Measurements from ENCODE around the gene RBM28. TPM values are rescaled to one million over a fixed set of nuclear protein-coding genes. Genes with fewer than 3 reads are reported as not detected.

Gene RBM28
- polyA plus RNA-seq, 2 of the 4 experiments (the other 2 are of a cell fraction) = 77.3 to 79.5 TPM

DNA sequence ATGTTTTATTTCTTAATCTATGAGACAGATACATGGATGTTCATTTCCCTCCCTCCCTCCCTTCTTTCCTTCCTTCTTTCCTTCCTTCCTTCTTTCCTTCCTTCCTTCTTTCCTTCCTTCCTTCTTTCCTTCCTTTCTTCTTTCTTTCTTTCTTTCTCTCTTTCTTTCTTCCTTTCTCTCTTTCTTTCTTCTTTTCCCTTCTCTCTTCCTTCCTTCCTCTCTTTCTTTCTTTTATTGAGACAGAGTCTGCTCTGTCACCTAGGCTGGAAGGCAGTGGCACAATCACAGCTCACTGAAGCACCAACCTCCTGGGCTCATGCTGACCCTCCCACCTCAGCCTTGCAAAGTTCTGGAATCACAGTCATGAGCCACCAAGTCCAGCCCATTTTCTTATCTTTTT lies 23.3 kb upstream of the RBM28 start:
- Histone ChIP-seq H3K4me1 (no peaks in the 10 kb centered on the region), H3K9me3 (no peaks in the 10 kb centered on the region), H3K27ac (no peak overlapping the region), H3K4me2 (no peak overlapping the region), H3K4me3 (no peak overlapping the region)
- ChIA-PET POLR2A (no interaction called here), CTCF (interaction anchor here (0.9 to 38.8 kb wide), 5 partner anchors 14 to 27 kb away, joined by 3 to 800 read pairs (median 12); partner anchors contain the start of gene RBM28)
- FAIRE-seq (no peak), ATAC-seq (no peak), DNase-seq (ENCODE audit: low read depth in 1 of 2, low spot score in 1 of 2) (no peak)
- TF ChIP-seq ZFP36 (IDR thresholded peaks at IDR 0.05; ENCODE audit: borderline replicate concordance, partially characterized antibody) = no peak
- TF ChIP-seq RCOR1 (IDR thresholded peaks at IDR 0.05; ENCODE audit: low read depth, low read length) = no peak
- TF ChIP-seq GATA3 (IDR thresholded peaks at IDR 0.05; ENCODE audit: borderline replicate concordance) = no peak

- no peaks in the 10 kb centered on the region for H3K4me1 ChIP-seq
- H3K27ac ChIP-seq = no peak overlapping the region
- ChIA-PET POLR2A (no interaction called here), CTCF (interaction anchor here (0.9 to 21.4 kb wide), 4 partner anchors 15 to 28 kb away, joined by 3 to 287 read pairs (median 8); no protein-coding TSS in a partner anchor)
- no peaks in the 10 kb centered on the region for H3K9me3 ChIP-seq
- H3K4me2 ChIP-seq = no peak overlapping the region
- ATAC-seq = no peak
- no peak overlapping the region for H3K4me3 ChIP-seq
- TF ChIP-seq ESRRA (IDR thresholded peaks at IDR 0.05; ENCODE audit: borderline replicate concordance, low read length) (no peak), FOSB (CRISPR knock-in tag; IDR thresholded peaks at IDR 0.05) (no peak), NFE2L2 (conservative IDR thresholded peaks at IDR 0.05; ENCODE audit: low read length) (no peak), SMC3 (IDR thresholded peaks at IDR 0.05) (no peak), MAZ (IDR thresholded peaks at IDR 0.05; ENCODE audit: borderline replicate concordance, low read depth, low read length) (no peak), HEYL (CRISPR knock-in tag; IDR thresholded peaks at IDR 0.05) (no peak), NPAS2 (CRISPR knock-in tag; IDR thresholded peaks at IDR 0.05; ENCODE audit: borderline replicate concordance) (no peak), MAFK (IDR thresholded peaks at IDR 0.05; ENCODE audit: partially characterized antibody) (no peak), MYC (IDR thresholded peaks at IDR 0.05; ENCODE audit: borderline replicate concordance, low read length) (no peak), FOSL2 (IDR thresholded peaks at IDR 0.05) (no peak), FOSL2 (CRISPR knock-in tag; IDR thresholded peaks at IDR 0.05) (no peak)
- no peak for FAIRE-seq
- DNase-seq (ENCODE audit: low read depth in 1 of 2, low spot score in 1 of 2) = no peak
- 69% methylated on average over 1 of the region's 1 CpG for WGBS (ENCODE audit: missing lambda C conversion rate)
These were observed 22.6 kb upstream of the RBM28 start for GRCh38 chr7:128366300-128366699.

- Histone ChIP-seq H3K9me3 (no peaks in the 10 kb centered on the region), H3K4me3 (no peak overlapping the region), H3K4me2 (no peak overlapping the region), H3K4me1 (no peaks in the 10 kb centered on the region), H3K27ac (no peak overlapping the region)
- WGBS (ENCODE audit: missing lambda C conversion rate) = 17% methylated on average over 2 of the region's 2 CpGs
- no peak for ATAC-seq
- no peak for TF ChIP-seq HDAC2 (IDR thresholded peaks at IDR 0.05)
- TF ChIP-seq HEYL (CRISPR knock-in tag; IDR thresholded peaks at IDR 0.05) = no peak
- TF ChIP-seq HOXB5 (CRISPR knock-in tag; IDR thresholded peaks at IDR 0.05) = no peak
- TF ChIP-seq EHF (CRISPR knock-in tag; IDR thresholded peaks at IDR 0.05) = no peak
- TF ChIP-seq, protein P1, sequence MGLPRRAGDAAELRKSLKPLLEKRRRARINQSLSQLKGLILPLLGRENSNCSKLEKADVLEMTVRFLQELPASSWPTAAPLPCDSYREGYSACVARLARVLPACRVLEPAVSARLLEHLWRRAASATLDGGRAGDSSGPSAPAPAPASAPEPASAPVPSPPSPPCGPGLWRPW (IDR thresholded peaks at IDR 0.05) = no peak
- TF ChIP-seq ZSCAN20 (CRISPR knock-in tag; IDR thresholded peaks at IDR 0.05) = no peak
- TF ChIP-seq RAD21 (conservative IDR thresholded peaks at IDR 0.05 in 1 of 2, IDR thresholded peaks at IDR 0.05 in 1 of 2) = no peak
- TF ChIP-seq TP53 (CRISPR knock-in tag; IDR thresholded peaks at IDR 0.05) = no peak
- no peak for TF ChIP-seq KDM1A (IDR thresholded peaks at IDR 0.05; ENCODE audit: low read depth)
- no peak for TF ChIP-seq PHF8 (IDR thresholded peaks at IDR 0.05; ENCODE audit: borderline replicate concordance, low read depth)
- no peak for TF ChIP-seq BHLHE40 (IDR thresholded peaks at IDR 0.05; ENCODE audit: low read depth, low read length)
- TF ChIP-seq, protein P2, sequence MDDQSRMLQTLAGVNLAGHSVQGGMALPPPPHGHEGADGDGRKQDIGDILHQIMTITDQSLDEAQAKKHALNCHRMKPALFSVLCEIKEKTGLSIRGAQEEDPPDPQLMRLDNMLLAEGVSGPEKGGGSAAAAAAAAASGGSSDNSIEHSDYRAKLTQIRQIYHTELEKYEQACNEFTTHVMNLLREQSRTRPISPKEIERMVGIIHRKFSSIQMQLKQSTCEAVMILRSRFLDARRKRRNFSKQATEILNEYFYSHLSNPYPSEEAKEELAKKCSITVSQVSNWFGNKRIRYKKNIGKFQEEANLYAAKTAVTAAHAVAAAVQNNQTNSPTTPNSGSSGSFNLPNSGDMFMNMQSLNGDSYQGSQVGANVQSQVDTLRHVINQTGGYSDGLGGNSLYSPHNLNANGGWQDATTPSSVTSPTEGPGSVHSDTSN (IDR thresholded peaks at IDR 0.05) = no peak
- TF ChIP-seq E2F6 (IDR thresholded peaks at IDR 0.05; ENCODE audit: borderline replicate concordance, low read depth) = no peak
- TF ChIP-seq RFX5 (IDR thresholded peaks at IDR 0.05) = no peak
- TF ChIP-seq NPAS2 (CRISPR knock-in tag; IDR thresholded peaks at IDR 0.05; ENCODE audit: borderline replicate concordance) = no peak
- no peak for TF ChIP-seq KDM5A (IDR thresholded peaks at IDR 0.05)
- TF ChIP-seq NFE2L2 (conservative IDR thresholded peaks at IDR 0.05; ENCODE audit: low read length) = no peak
- TF ChIP-seq ZC3H11A (IDR thresholded peaks at IDR 0.05) = no peak
- ChIA-PET POLR2A (no interaction called here), CTCF (interaction anchor here (0.6 to 21.4 kb wide), 5 partner anchors 16 to 191 kb away, joined by 3 to 287 read pairs (median 4); no protein-coding TSS in a partner anchor)
- no peak for DNase-seq (ENCODE audit: low read depth in 1 of 2, low spot score in 1 of 2)
- no peak for FAIRE-seq
These were observed 21.7 kb upstream of the RBM28 start for GRCh38 chr7:128365432-128365831.

Data from A549 (cell line).